GM18511 (cell line): ENCODE measurements around the gene STAM2.
A peak's percentile ranks its signal among the peaks of the same experiment; 100 is the strongest.
"Not testable (repeated sequence)": the region's sequence is repeated elsewhere in the genome, so short reads cannot be mapped to it uniquely, and the experiment has no call there.

Experiments
- ATAC-seq: cut with Tn5 transposase; IDR thresholded peaks from one replicate; pipeline ENCODE4 v1.9.1; 2021; ENCODE audit warnings: mild to moderate bottlenecking, moderate library complexity; ENCODE audit not compliant: unreplicated experiment

Gene STAM2

GRCh38 chr2:152175368-152176112 lies at the start of gene STAM2:
Gene STAM2, minus strand, starts transcription at chr2:152175763. Its CDS starts 121 bp downstream, at chr2:152175642.
- peak; percentile 84 for ATAC-seq

- ATAC-seq, result no peak
Measured at GRCh38 chr2:152223977-152224376, 48.4 kb upstream of the STAM2 start.

- ATAC-seq, result no peak
Measured at GRCh38 chr2:152222975-152223637, 47.5 kb upstream of the STAM2 start.

DNA sequence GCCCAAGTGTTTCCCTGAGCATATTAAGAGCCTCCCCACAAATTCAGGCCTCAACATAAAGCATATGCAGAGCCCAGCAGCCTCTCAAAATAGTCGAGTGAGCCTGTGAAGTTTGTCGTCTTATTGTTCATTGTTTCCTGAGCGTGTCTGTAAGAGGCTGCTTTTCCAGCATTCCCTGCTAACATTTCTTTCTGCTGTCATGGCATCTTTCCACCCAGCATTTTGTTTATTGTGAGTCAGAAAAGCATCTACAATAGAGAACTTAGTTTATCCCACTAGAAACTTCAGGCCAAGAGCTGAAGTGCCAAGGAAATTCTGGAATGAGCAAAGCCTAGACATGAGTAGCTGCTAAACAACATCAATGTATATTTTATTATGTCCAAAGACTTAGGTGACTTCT lies 46.3 kb upstream of the STAM2 start:
- ATAC-seq, result no peak

DNA sequence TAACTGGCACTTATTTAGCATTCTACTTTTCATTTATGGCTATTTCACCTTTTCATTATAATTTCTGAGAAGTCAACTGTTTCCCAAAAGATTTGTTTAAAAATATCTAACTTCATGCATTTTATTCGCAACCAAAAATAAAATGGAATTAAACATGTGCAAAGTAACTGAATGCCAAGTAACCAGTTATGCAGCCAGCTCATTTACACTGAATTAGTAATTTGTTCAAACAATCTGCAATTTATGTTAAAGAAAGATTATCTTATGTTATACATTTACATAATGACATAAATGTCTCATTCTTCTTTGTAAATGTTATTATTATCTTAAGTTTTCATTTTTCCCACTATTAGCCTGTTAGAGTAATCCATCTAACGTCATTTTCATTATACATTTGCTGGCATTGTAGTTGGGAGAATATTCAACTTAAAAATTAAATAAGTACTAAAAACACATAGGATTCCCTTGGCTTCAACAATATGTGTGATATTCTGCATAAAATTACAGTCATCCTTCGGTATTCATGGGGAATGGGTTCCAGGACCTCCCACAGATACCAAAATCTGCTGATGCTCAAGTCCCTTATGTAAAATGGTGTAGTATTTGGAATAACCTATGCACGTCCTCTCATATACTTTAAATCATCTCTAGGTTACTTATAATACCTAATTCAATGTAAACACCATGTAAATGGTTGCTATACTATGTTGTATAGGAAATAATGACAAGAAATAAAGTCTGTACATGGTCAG lies 43.7 kb upstream of the STAM2 start:
- ATAC-seq, result no peak

GRCh38 chr2:152201466-152201830 lies 25.9 kb upstream of the STAM2 start:
- no peak for ATAC-seq

GRCh38 chr2:152200565-152201465 lies 25.3 kb upstream of the STAM2 start:
- peak; percentile 75 for ATAC-seq

- ATAC-seq, result no peak
Measured at GRCh38 chr2:152200101-152200500, 24.5 kb upstream of the STAM2 start.

DNA sequence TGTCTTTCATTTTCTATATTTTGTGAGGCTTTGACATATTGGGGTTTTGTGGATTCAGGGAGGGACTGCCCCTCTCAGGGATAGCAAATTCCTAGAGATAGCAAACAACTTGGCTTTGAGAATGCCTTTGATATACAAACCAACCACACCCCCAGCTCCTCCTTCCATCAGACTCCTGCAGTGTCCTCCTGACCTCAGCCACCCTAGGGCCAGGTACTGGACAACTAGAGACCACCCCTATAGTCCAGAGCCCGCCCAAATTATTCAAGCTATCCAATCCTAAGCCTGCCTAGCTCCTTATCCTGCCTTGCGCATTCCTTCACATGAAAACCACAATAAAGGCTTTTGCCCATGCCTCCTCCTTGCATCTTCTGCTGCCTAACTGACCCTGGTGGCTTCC lies 22.9 kb upstream of the STAM2 start:
- ATAC-seq, result no peak

DNA sequence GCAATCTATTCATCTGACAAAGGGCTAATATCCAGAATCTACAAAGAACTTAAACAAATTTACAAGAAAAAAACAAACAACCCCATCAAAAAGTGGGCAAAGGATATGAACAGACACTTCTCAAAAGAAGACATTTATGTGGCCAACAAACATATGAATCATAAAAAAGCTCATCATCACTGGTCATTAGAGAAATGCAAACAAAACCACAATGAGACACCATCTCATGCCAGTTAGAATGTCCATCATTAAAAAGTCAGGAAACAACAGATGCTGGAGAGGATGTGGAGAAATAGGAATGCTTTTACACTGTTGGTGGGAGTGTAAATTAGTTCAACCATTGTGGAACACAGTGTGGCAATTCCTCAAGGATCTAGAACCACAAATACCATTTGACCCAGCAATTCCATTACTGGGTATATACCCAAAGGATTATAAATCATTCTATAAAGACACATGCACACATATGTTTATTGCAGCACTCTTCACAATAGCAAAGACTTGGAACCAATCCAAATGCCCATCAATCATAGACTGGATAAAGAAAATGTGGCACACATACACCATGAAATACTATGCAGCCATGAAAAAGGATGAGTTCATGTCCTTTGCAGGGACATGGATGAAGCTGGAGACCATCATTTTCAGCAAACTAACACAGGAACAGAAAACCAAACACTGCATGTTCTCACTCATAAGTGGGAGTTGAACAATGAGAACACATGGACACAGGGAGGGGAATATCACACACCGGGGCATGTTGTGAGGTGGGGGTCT lies 22.1 kb upstream of the STAM2 start:
- ATAC-seq, result not testable (repeated sequence)

GRCh38 chr2:152189622-152190495 lies 14.3 kb upstream of the STAM2 start:
- peak; percentile 85 for ATAC-seq

DNA sequence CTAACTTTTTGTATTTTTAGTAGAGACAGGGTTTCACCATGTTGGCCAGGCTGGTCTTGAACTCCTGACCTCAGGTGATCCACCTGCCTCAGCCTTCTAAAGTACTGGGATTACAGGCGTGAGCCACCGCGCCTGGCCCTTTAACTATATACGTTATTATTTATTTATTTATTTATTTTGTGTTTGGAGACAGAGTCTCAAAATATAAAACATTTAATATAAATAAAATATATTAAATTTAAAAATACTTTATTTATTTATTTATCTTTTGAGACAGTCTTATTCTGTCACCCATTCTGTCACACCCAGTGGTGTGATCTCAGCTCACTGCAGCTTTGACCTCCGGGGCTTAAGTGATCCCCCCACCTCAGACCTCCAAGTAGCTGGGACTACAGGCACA lies 11.2 kb upstream of the STAM2 start:
- not testable (repeated sequence) for ATAC-seq

DNA sequence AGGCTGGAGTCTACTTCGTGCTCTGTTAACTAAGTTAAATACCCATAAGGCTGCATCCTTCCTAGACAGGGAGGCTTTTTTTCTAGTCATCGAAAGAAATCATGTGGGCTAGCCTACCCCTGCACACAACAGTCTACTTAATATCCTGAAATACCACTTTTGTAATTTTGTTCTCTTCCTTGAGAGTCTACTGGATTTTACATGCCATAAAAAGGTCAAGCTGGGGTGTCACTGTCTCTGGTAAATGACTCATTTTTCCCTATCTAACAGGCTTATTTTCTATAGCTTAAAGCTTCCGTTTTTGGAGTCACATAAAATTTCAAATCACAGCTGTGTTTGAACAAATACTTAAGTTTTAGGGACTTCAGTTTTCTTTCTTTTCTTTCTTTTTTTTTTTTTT lies 10.7 kb upstream of the STAM2 start:
- no peak for ATAC-seq

GRCh38 chr2:152183401-152184073 lies 8.0 kb upstream of the STAM2 start:
- ATAC-seq, result no peak

DNA sequence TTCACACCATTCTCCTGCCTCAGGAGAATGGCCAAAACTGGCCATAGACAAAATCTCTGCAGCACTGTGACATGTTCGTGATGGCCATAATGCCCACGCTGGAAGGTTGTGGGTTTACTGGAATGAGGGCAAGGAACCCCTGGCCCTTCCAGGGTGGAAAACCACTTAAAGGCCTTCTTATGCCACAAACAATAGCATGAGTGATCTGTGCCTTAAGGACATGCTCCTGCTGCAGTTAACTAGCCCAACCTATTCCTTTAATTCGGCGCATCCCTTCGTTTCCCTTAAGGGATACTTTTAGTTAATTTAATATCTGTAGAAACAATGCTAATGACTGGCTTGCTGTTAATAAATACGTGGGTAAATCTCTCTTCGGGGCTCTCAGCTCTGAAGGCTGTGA lies 2.1 kb upstream of the STAM2 start:
- not testable (repeated sequence) for ATAC-seq

DNA sequence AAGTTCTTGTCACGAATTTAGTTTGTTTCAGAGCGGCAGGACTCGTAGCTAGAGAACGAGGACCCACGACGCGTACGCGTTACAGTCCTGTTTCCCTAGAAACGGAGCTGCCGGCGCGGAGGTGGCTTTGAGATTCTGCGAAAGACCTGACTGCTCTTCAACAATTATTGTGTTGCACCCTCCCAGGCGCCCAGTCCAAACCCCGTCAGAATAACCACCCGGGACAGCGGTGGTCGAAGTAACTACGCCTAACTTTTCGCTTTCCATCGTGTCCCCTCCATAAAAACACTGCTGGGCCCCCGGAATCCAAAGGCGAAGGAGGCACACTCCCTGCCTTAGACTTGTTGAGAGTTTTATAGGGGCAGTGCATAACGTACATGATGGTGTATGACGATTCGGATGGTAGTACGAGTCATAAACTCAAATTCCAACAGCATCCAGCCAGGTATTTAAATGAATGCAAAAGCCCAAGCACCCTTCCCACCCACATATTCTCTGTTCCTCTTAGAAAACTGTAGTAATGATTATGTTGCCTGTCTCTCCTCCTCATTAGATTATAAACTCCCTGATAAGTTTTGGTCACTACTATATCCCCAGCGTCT lies 651 bp upstream of the STAM2 start:
- peak; percentile 21 for ATAC-seq

- ATAC-seq, result peak; percentile 37
Measured at GRCh38 chr2:152175012-152175367, 573 bp downstream of the STAM2 start.

DNA sequence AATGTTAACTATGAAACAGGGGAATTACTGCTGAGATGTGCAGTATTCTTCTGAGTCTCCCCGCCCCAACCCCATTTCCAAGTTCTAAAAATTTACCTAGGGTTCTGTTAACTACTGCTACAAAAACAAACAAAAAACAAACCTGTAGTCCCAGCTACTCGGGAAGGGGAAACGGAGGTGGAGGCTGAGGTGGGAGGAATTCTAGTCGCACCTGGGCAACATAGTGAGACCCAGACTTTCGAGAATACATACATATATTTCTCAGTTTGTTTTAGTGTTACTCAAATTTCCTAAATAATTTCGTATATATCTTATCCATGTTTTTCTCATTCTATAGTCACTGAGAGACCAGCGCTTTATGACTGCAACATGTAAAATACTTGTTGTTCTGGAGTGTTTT lies 989 bp downstream of the STAM2 start:
- no peak for ATAC-seq
